GM12873 (cell line): Measurements from ENCODE around the gene LRRC4C.

ENCODE experiments used
- TF ChIP-seq, protein P1 (sequence below): IDR thresholded peaks from 2 replicates; pipeline ENCODE4 v1.5.1; 2012; ENCODE audit warnings: low read depth, mild to moderate bottlenecking, moderate library complexity, low read length, control low read depth; ENCODE audit not compliant: insufficient read depth; ENCODE audit errors: missing control alignments

Gene LRRC4C

DNA sequence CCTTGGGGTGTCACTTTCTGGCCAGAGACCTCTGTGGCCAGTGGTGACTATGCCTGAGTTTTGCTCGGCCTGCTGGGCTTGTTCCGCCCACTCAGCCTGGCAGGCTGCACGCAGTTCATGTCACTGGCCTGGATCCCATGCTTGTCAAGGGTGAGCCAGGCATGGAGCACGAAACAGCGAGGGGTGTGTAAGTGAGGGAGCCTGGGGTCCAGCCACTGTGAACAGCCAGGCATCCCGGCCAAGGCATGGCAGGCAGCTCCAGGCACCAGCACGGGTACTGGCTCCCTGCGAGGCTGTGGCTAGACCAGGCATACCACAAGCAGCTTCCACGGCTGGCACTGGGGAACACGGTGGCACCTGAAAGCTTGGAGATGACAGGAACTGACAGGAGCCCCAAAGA is 214.3 kb downstream of the LRRC4C start:
- TF ChIP-seq, protein P1, sequence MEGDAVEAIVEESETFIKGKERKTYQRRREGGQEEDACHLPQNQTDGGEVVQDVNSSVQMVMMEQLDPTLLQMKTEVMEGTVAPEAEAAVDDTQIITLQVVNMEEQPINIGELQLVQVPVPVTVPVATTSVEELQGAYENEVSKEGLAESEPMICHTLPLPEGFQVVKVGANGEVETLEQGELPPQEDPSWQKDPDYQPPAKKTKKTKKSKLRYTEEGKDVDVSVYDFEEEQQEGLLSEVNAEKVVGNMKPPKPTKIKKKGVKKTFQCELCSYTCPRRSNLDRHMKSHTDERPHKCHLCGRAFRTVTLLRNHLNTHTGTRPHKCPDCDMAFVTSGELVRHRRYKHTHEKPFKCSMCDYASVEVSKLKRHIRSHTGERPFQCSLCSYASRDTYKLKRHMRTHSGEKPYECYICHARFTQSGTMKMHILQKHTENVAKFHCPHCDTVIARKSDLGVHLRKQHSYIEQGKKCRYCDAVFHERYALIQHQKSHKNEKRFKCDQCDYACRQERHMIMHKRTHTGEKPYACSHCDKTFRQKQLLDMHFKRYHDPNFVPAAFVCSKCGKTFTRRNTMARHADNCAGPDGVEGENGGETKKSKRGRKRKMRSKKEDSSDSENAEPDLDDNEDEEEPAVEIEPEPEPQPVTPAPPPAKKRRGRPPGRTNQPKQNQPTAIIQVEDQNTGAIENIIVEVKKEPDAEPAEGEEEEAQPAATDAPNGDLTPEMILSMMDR = no peak

DNA sequence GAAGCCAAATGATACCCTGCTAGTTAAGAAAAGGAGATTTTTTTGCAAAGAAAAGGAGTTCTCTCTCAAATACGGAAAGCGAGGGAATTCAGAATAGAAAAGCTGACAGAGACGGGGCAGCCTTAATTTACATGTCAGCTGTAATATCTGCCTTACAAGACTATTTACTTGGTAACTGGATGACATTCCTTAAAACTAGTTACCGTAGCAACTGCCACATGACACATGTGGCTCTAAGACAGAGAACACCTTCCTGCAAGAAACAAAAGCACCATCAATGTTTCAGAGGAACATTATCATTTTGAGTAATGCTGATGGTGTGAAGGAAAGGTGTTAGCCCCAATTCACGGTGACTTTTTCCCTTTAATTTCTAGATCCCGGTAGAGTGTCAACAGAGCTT is 222.1 kb downstream of the LRRC4C start:
- TF ChIP-seq, protein P1 = no peak

DNA sequence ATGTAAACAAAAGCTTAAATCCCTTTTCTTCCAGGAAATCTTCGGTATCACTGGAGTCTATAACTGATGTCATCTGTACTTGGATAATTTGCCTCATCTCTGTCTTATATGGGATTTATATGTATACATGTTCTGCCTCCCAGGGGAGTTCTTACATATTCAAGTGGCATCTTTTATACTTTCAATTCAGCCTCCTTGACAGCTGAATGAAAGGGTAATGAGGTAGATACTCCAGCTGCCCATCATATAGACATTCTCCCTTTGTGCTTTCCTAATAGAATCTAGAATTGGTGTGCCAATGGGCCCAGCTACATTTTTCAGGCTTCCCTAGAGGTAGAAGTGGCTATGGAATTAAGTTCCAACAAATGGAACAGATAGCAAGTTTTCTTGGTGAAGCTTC is 223.8 kb downstream of the LRRC4C start:
- TF ChIP-seq, protein P1 = no peak

GRCh38 chr11:41225856-41226633 is 233.4 kb downstream of the LRRC4C start:
- TF ChIP-seq, protein P1 = no peak

DNA sequence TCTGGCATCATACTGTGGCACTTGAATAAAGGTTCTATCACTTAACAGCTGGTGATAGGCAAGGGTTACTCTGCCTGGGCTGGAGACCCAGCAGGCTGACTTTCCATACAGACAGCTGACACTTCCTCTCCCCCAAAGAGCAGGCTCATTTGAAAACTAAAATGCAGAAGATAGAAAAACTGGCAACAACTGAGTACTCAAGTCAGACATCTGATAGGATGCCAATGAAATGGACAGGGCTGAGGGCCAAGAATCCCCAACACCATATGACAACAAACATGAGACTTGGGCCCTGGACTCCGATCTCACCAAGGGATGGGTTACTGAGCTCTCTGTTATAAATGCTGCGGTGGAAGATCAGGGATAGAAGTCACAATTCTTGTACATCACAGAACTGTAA is 237.2 kb downstream of the LRRC4C start:
- TF ChIP-seq, protein P1 = no peak

- TF ChIP-seq, protein P1 = no peak
These were observed 253.1 kb downstream of the LRRC4C start for GRCh38 chr11:41206388-41206787.

GRCh38 chr11:41201156-41201555 is 258.3 kb downstream of the LRRC4C start:
- TF ChIP-seq, protein P1 = peak; percentile 60
